ENCODE results near the gene PLXDC2. TPM values are rescaled to one million over a fixed set of nuclear protein-coding genes. Genes with fewer than 3 reads are reported as not detected.

PLXDC2 gene
- total RNA-seq, 1 donor from 2014 or later = not detected

DNA sequence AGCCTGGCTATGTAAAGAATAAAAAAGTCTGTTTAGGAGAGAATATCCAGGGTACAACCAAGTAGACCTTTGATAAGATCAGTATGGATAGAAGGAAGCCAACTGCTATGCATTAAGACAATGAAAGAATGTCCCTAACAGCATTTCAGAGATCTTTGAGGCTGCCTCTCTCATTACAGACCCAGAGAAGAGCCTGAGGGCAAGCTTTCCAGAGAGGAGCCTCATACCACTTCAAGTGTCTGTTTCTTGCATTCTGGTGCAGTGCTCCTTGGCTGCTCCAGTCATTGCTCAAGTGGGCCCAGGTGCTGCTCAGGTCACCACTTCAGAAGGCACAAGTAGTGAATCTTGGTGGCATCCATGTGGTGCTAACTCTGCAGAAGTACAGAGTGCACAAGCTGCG is 514.0 kb downstream of the PLXDC2 start:
- intact Hi-C loops (cut with micrococcal nuclease) = no loop called here
- Mint-ChIP-seq H3K4me1 (no peaks in the 10 kb centered on the region), H3K27ac (no peak overlapping the region), H3K4me3 (no peak overlapping the region), H3K36me3 (ENCODE audit: low read depth) (no peaks in the 10 kb centered on the region), H3K27me3 (no peaks in the 10 kb centered on the region), H3K9me3 (peaks cover 9% of the 10 kb centered on the region)
- no peak for DNase-seq

- no peak for DNase-seq
Measured at GRCh38 chr10:20334559-20334958, 518.3 kb downstream of the PLXDC2 start.

More at GRCh38 chr10:20334559-20334958, 518.3 kb downstream of the PLXDC2 start:
- no peak overlapping the region for H3K4me3 Mint-ChIP-seq
- H3K27me3 Mint-ChIP-seq = no peaks in the 10 kb centered on the region
- intact Hi-C loops (cut with micrococcal nuclease) = no loop called here
- H3K36me3 Mint-ChIP-seq (ENCODE audit: low read depth) = no peaks in the 10 kb centered on the region
- no peak overlapping the region for H3K27ac Mint-ChIP-seq
- H3K9me3 Mint-ChIP-seq = peaks cover 9% of the 10 kb centered on the region
- H3K4me1 Mint-ChIP-seq = no peaks in the 10 kb centered on the region

Measured in activated CD4-positive, alpha-beta T cell treated with anti-CD3 and anti-CD28 coated beads, Interleukin-2, amount 10 ng/mL, durations not matched to agents 24 days and 14 days (primary cell).